K562 (cell line): ENCODE measurements around the gene CDH16. TPM values are rescaled to one million over a fixed set of nuclear protein-coding genes. Genes with fewer than 3 reads are reported as not detected.

Experiments used
- ATAC-seq: fragments of 200-7000 bp; cut with Tn5 transposase; 3 replicates; pipeline ENCODE4 v1.9.1; 2020; ENCODE audit warnings: moderate library complexity
- BruUV-seq: library from RNA; stranded (reverse); fragments of 400-500 nt; replicated peaks from 2 replicates; lab custom pipeline; 2021; lab: Mats Ljungman, UMichigan
- CTCF ChIA-PET: fragments of 300-600 bp; formaldehyde crosslinking; extraction: SDS; loops from one replicate; lab custom pipeline; 2021; ENCODE audit warnings: low intra/inter-chr PET ratio; lab: Yijun Ruan, JAX
- POLR2A ChIA-PET: fragments of 300-600, 350-650 bp; sonication (Branson Sonifier 250); formaldehyde crosslinking; extraction: SDS; loops from one replicate; lab custom pipeline; 2021; ENCODE audit warnings: antibody characterized with exemption, inconsistent platforms; lab: Yijun Ruan, JAX
- DNase-seq, 4 experiments: peaks; one replicate each; pipeline versions ENCODE4 v3.0.0 to v3.0.0-alpha.2; 2011 to 2018; ENCODE audit warnings: low spot score in 3 of 4, mixed read lengths in 3 of 4; ENCODE audit errors: extremely low read depth in 1 of 4
- FAIRE-seq: peaks from 2 replicates; lab custom pipeline; 2011; peaks lifted over from hg19 to GRCh38; lab: Jason Lieb, UNC
- H2AFZ ChIP-seq: 2 replicates; pipeline ENCODE4 v1.6.0; 2011; ENCODE audit warnings: low read depth, low read length, control low read depth, inconsistent platforms
- H3K27ac ChIP-seq: fragments of 200-600 bp; 3 replicates; pipeline ENCODE4 v1.8.0; 2011; ENCODE audit warnings: low read depth, mild to moderate bottlenecking, control low read depth, inconsistent platforms, low read length, moderate library complexity, mixed read lengths; ENCODE audit errors: extremely low read depth
- H3K27me3 ChIP-seq, 2 experiments: fragments of 300-600 bp in 1 of 2; 2 replicates in 1 of 2; 3 replicates in 1 of 2; pipeline versions ENCODE4 v1.6.0 to v1.8.0; 2011; ENCODE audit warnings: inconsistent platforms in 2 of 2, low read length in 2 of 2, mild to moderate bottlenecking in 1 of 2, mixed read lengths in 1 of 2, moderate library complexity in 1 of 2; ENCODE audit not compliant: control insufficient read depth in 2 of 2, insufficient read depth in 2 of 2
- H3K36me3 ChIP-seq: fragments of 300-600 bp; 3 replicates; pipeline ENCODE4 v1.8.0; 2011; ENCODE audit warnings: mild to moderate bottlenecking, low read length, inconsistent platforms; ENCODE audit not compliant: control insufficient read depth, insufficient read depth
- H3K4me1 ChIP-seq, 2 experiments: fragments of 200-600 bp in 1 of 2; replicated peaks in 1 of 2; 2 replicates in 1 of 2; 3 replicates in 1 of 2; pipeline versions ENCODE4 v1.5.1 to v1.8.0; 2011; ENCODE audit warnings: inconsistent platforms in 2 of 2, low read length in 2 of 2, mild to moderate bottlenecking in 1 of 2, mixed read lengths in 1 of 2, moderate library complexity in 1 of 2; ENCODE audit not compliant: control insufficient read depth in 2 of 2, insufficient read depth in 2 of 2
- H3K4me2 ChIP-seq: 2 replicates; pipeline ENCODE4 v1.6.1; 2011; ENCODE audit warnings: low read length, control low read depth, inconsistent platforms, mixed read lengths; ENCODE audit not compliant: insufficient read depth
- H3K4me3 ChIP-seq: fragments of 200-600 bp; sonication (generic), shearing (Covaris generic); 2 replicates; pipeline ENCODE4 v1.5.1; 2016; ENCODE audit warnings: control low read depth, inconsistent platforms
- H3K79me2 ChIP-seq: fragments of 200-600 bp; 3 replicates; pipeline ENCODE4 v1.8.0; 2011; ENCODE audit warnings: low read length, inconsistent platforms; ENCODE audit not compliant: control insufficient read depth, insufficient read depth
- H3K9ac ChIP-seq, 2 experiments: 2 replicates each; pipeline versions ENCODE4 v1.6.0 to v1.6.1; 2011; ENCODE audit warnings: low read depth in 2 of 2, low read length in 2 of 2, control low read depth in 1 of 2, inconsistent platforms in 1 of 2, mild to moderate bottlenecking in 1 of 2, mixed read lengths in 1 of 2; ENCODE audit not compliant: insufficient read depth in 1 of 2
- H3K9me1 ChIP-seq: one replicate; pipeline ENCODE4 v1.6.0; 2011; ENCODE audit warnings: inconsistent platforms, mild to moderate bottlenecking, low read length, moderate library complexity; ENCODE audit not compliant: control insufficient read depth, insufficient read depth
- H3K9me3 ChIP-seq: replicated peaks from 2 replicates; pipeline ENCODE4 v1.5.1; 2011; ENCODE audit warnings: low read depth, low read length, inconsistent platforms; ENCODE audit not compliant: control insufficient read depth, insufficient read depth
- H4K20me1 ChIP-seq: replicated peaks from 2 replicates; pipeline ENCODE4 v1.6.1; 2011; ENCODE audit warnings: low read length, inconsistent platforms, mixed read lengths; ENCODE audit not compliant: control insufficient read depth, insufficient read depth
- BCL6 ChIP-seq: fragments of 250-450 bp; sonication (Bioruptor Pico); IDR thresholded peaks from 2 replicates; pipeline ENCODE4 v1.4.0; 2020
- BCOR ChIP-seq: fragments of 450-650 bp; IDR thresholded peaks from 2 replicates; pipeline ENCODE4 v1.6.1; 2016
- BRD4 ChIP-seq: fragments of 200-600 bp; sonication (generic); IDR thresholded peaks from 2 replicates; pipeline ENCODE4 v1.6.1; 2017; ENCODE audit warnings: inconsistent platforms
- CBX2 ChIP-seq: fragments of 200-600 bp; sonication (generic); IDR thresholded peaks from one replicate; pipeline ENCODE4 v1.6.1; 2012; ENCODE audit warnings: mild to moderate bottlenecking, low read length, inconsistent platforms; ENCODE audit not compliant: insufficient read depth, poor library complexity, severe bottlenecking
- ERF ChIP-seq: fragments of 450-650 bp; formaldehyde crosslinking; IDR thresholded peaks from 2 replicates; pipeline ENCODE4 v1.4.0; 2020; ENCODE audit warnings: mild to moderate bottlenecking, mixed read lengths
- NRF1 ChIP-seq, 2 experiments: fragments of 450-650 bp; IDR thresholded peaks in 1 of 2; conservative IDR thresholded peaks in 1 of 2; 2 replicates each; pipeline ENCODE4 v1.6.1; 2014; ENCODE audit warnings: mild to moderate bottlenecking in 2 of 2
- NUFIP1 ChIP-seq: fragments of 450-650 bp; IDR thresholded peaks from 2 replicates; pipeline ENCODE4 v1.6.1; 2018; ENCODE audit not compliant: partially characterized antibody
- PHF20 ChIP-seq: fragments of 450-650 bp; IDR thresholded peaks from 2 replicates; pipeline ENCODE4 v1.6.1; 2018; ENCODE audit not compliant: partially characterized antibody
- RBM15 ChIP-seq: fragments of 200-400 bp; formaldehyde crosslinking; IDR thresholded peaks from 2 replicates; pipeline ENCODE4 v1.6.1; 2018; ENCODE audit warnings: mild to moderate bottlenecking, low read length, moderate library complexity; ENCODE audit not compliant: insufficient read depth
- RNF219 ChIP-seq: fragments of 250-450 bp; sonication (Bioruptor Pico); IDR thresholded peaks from 2 replicates; pipeline ENCODE4 v1.5.0; 2022; ENCODE audit warnings: mild to moderate bottlenecking
- SMAD3 ChIP-seq: fragments of 450-650 bp; formaldehyde crosslinking; conservative IDR thresholded peaks from 2 replicates; pipeline ENCODE4 v1.4.0; 2020; ENCODE audit warnings: mild to moderate bottlenecking
- SMC3 ChIP-seq: conservative IDR thresholded peaks from 2 replicates; pipeline ENCODE4 v1.6.1; 2011; ENCODE audit warnings: low read depth, low read length, improper control_type of control experiment; ENCODE audit not compliant: insufficient read depth
- SP2 ChIP-seq: IDR thresholded peaks from 2 replicates; pipeline ENCODE4 v1.6.1; 2011; ENCODE audit warnings: mild to moderate bottlenecking, low read depth, low read length, moderate library complexity; ENCODE audit not compliant: poor library complexity, severe bottlenecking; ENCODE audit errors: extremely low read depth
- WHSC1 ChIP-seq: IDR thresholded peaks from one replicate; pipeline ENCODE4 v1.6.1; 2012; ENCODE audit warnings: low read length, control low read depth, inconsistent platforms
- ZNF239 ChIP-seq: fragments of 250-450 bp; sonication (Bioruptor Pico); IDR thresholded peaks from 2 replicates; pipeline ENCODE4 v1.4.0; 2020; ENCODE audit warnings: mild to moderate bottlenecking
- ZNF740 ChIP-seq, 3 experiments: fragments of 200-800 bp in 1 of 3; sonication (Bioruptor generic) in 1 of 3; sonication (generic) in 1 of 3; formaldehyde crosslinking in 1 of 3; IDR thresholded peaks; 2 replicates each; pipeline versions ENCODE4 v1.6.1 to v1.8.0; 2016 to 2022; ENCODE audit warnings: mild to moderate bottlenecking in 2 of 3, missing compliant biosample characterization in 2 of 3, missing genetic modification characterization in 2 of 3, missing genetic modification reagents in 1 of 3
- WGBS: fragments of 100-300 bp; shearing (Covaris generic); methylation state at CpG from one replicate; pipeline ENCODE4 v1.1.6; 2016; ENCODE audit warnings: low coverage, mixed read lengths; ENCODE audit not compliant: insufficient coverage; ENCODE audit errors: missing lambda C conversion rate; 5-methylcytosine and 5-hydroxymethylcytosine counted together
- in situ Hi-C: fragments of 300-500 bp; cut with MboI; formaldehyde crosslinking; loops from 4 replicates; pipeline ENCODE4 v1.15.0; 2018; ENCODE audit warnings: inconsistent platforms, mixed read lengths
- intact Hi-C: fragments of 100-400 bp; cut with micrococcal nuclease; formaldehyde crosslinking; loops from 2 replicates; pipeline ENCODE4 v1.14.2; 2022
- polyA plus RNA-seq, 8 experiments: library from polyadenylated mRNA; depleted of rRNA in 4 of 8; stranded (reverse) in 5 of 8; unstranded in 3 of 8; fragments of >200 nt; fragmentation: Nextera tagmentation in 2 of 8; fragmentation: Illumina TruSeq in 1 of 8; extraction: Ambion mirVana in 2 of 8; extraction: Trizol in 1 of 8; gene quantifications; 2 replicates each; pipeline versions ENCODE4 v1.2.1 to v1.2.3, GENCODE V29; 2011 to 2014; ENCODE audit warnings: inconsistent platforms in 1 of 8, missing spikeins in 1 of 8
- total RNA-seq, 7 experiments: library from RNA; depleted of rRNA in 6 of 7; stranded (reverse); fragments of >200 nt in 6 of 7; fragmentation: Illumina TruSeq in 2 of 7; extraction: Trizol in 2 of 7; gene quantifications; 2 replicates each; pipeline versions ENCODE4 v1.2.1 to v1.2.3, GENCODE V29; 2011 to 2021; ENCODE audit warnings: low replicate concordance in 1 of 7

The CDH16 gene
- total and polyA plus RNA-seq, 9 of the 15 experiments (the other 6 are each of a cell fraction or from before 2014, with no cell fraction given): not detected

- Histone ChIP-seq H3K4me2 (peak within 1 kb of the TSS; percentile 85), H2AFZ (peak within 1 kb of the TSS; percentile 93), H3K9me3 (no peaks in the 10 kb centered on the region), H3K36me3 (peaks cover 26% of the 10 kb centered on the region), H3K9me1 (no peaks in the 10 kb centered on the region), H3K4me1 (peaks cover 19 to 35% of the 10 kb centered on the region in 2 experiments), H3K9ac (peak within 1 kb of the TSS; percentile 73 to 93), H3K27me3 (no peaks in the 10 kb centered on the region), H3K4me3 (peak within 1 kb of the TSS; percentile 72), H3K79me2 (peaks cover 20% of the 10 kb centered on the region), H4K20me1 (no peaks in the 10 kb centered on the region; the same call in none of the 2 replicates), H3K27ac (peak within 1 kb of the TSS; percentile 47)
- under 1% methylated on average over 34 of the region's 58 CpGs for WGBS
- ChIA-PET POLR2A (interaction anchor here (0.5 to 2.0 kb wide), 7 partner anchors 10 to 1077 kb away, joined by 3 to 9 read pairs (median 4); partner anchors contain the start of gene DYNC1LI2), CTCF (interaction anchor here (0.6 kb wide), 1 partner anchor 150 kb away, joined by 3 read pairs; no protein-coding TSS in a partner anchor)
- in situ Hi-C loops: no loop called here
- ATAC-seq (peak; percentile 99), FAIRE-seq (peak; percentile 86), DNase-seq (peak; percentile 98 to 100 (median 99))
- BruUV-seq: TSS peak; percentile 61
- intact Hi-C loops: no loop called here
- no peak for TF ChIP-seq RBM15
- 0 out of 2 replicates have a peak, but pooled peaks have one; percentile 44 for TF ChIP-seq ZNF740 (CRISPR knock-in tag; IDR thresholded peaks at IDR 0.05)
- TF ChIP-seq ZNF740 (tag; IDR thresholded peaks at IDR 0.05): no peak
- TF ChIP-seq BCOR: peak; percentile 17; the same call in 1 of the 2 replicates
- TF ChIP-seq CBX2: no peak
- peak; percentile 39 for TF ChIP-seq PHF20
- no peak for TF ChIP-seq BCL6 (CRISPR knock-in tag)
- TF ChIP-seq SMC3: no peak
- peak; percentile 93 to 94 for TF ChIP-seq NRF1 (conservative IDR thresholded peaks at IDR 0.05 in 1 of 2, IDR thresholded peaks at IDR 0.05 in 1 of 2)
- TF ChIP-seq SMAD3: no peak
- no peak for TF ChIP-seq WHSC1
- 0 out of 2 replicates have a peak, but pooled peaks have one; percentile 61 for TF ChIP-seq ERF (CRISPR knock-in tag)
- peak; percentile 92 for TF ChIP-seq SP2
- no peak for TF ChIP-seq ZNF239 (CRISPR knock-in tag)
- TF ChIP-seq BRD4: no peak
- TF ChIP-seq NUFIP1: no peak
- TF ChIP-seq RNF219: no peak
These were observed 38.2 kb downstream of the CDH16 start, which contains the start of gene PDP2 for GRCh38 chr16:66880288-66881013. TSS of gene PDP2 (plus strand) at chr16:66880515. CDS start at chr16:66884285, 3,770 bp downstream.
